Immature natural killer cell (primary cell): ENCODE results near the gene VWC2. TPM values are rescaled to one million over a fixed set of nuclear protein-coding genes. Genes with fewer than 3 reads are reported as not detected.

ENCODE experiments used
- DNase-seq, 3 donors: peaks; one replicate each; pipeline ENCODE4 v3.0.0; 2022; ENCODE audit warnings: mixed read lengths in 1 of 3
- H3K27ac Mint-ChIP-seq, 6 donors: one replicate each; pipeline ENCODE4 v1.8.0; 2020; ENCODE audit warnings: mixed read lengths in 6 of 6, mild to moderate bottlenecking in 5 of 6, inconsistent platforms in 4 of 6, moderate library complexity in 3 of 6
- H3K27me3 Mint-ChIP-seq, 3 donors: one replicate each; pipeline ENCODE4 v1.8.0; 2020 to 2021; ENCODE audit warnings: low read depth in 3 of 3, mild to moderate bottlenecking in 3 of 3, mixed read lengths in 3 of 3, moderate library complexity in 3 of 3, inconsistent platforms in 1 of 3
- H3K36me3 Mint-ChIP-seq, 3 donors: one replicate each; pipeline ENCODE4 v1.8.0; 2020; ENCODE audit warnings: mixed read lengths in 3 of 3, inconsistent platforms in 2 of 3, mild to moderate bottlenecking in 2 of 3
- H3K4me1 Mint-ChIP-seq, 2 donors: one replicate each; pipeline ENCODE4 v1.8.0; 2020; ENCODE audit warnings: inconsistent platforms in 2 of 2, mild to moderate bottlenecking in 2 of 2, mixed read lengths in 2 of 2, moderate library complexity in 1 of 2
- H3K4me3 Mint-ChIP-seq, 5 donors: one replicate each; pipeline ENCODE4 v1.8.0; 2020; ENCODE audit warnings: mild to moderate bottlenecking in 5 of 5, mixed read lengths in 5 of 5, inconsistent platforms in 3 of 5, moderate library complexity in 3 of 5
- H3K9me3 Mint-ChIP-seq, 6 donors: one replicate each; pipeline ENCODE4 v1.8.0; 2020; ENCODE audit warnings: mild to moderate bottlenecking in 6 of 6, mixed read lengths in 6 of 6, inconsistent platforms in 4 of 6, moderate library complexity in 3 of 6
- polyA plus RNA-seq, 3 donors: library from polyadenylated mRNA; unstranded; fragments of 300-500 nt; fragmentation: Illumina TruSeq; gene quantifications; one replicate each; pipeline ENCODE4 v1.2.3, GENCODE V29; 2021

Gene VWC2
- not detected for polyA plus RNA-seq

DNA sequence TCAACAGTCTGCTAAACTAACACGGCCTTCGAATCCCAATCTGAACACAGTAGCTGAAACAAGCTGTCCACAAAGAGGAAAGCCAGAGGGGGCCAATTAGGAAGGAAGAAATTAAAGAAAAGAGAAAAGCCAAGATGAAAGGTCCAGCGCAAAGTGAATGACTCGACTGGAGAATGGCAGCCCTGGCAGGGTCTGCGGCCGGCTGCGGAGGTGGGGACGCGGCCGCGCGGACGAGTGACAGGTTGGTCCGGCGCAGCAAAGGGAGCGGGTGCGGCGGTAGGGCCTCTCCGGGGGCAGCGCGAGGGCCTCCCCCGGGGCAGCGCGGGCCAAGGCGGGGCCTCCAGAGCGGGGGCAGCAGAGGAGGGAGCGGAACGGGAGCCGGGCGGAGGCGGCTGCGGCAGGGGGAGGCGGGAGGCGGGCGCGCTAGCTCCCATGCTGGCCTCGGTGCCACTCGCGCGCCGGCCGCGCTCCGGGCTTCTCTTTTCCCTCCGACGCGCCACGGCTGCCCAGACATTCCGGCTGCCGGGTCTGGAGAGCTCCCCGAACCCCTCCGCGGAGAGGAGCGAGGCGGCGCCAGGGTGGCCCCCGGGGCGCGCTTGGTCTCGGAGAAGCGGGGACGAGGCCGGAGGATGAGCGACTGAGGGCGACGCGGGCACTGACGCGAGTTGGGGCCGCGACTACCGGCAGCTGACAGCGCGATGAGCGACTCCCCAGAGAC, at the start of gene VWC2:
VWC2 (plus strand) TSS at position 421 of the 718 bp plus-strand sequence. CDS start 1,798 bp downstream, outside the sequence.
- Mint-ChIP-seq H3K9me3 (peaks cover 6 to 25% (median 12%) of the 10 kb centered on the region in 6 donors), H3K27me3 (peaks cover 12 to 23% (median 16%) of the 10 kb centered on the region in 3 donors), H3K27ac (no peak within 1 kb of the TSS), H3K36me3 (peaks cover 3 to 4% (median 3%) of the 10 kb centered on the region in 3 donors), H3K4me1 (peaks cover 0 to 1% of the 10 kb centered on the region in 2 donors), H3K4me3 (peak within 1 kb of the TSS in 1 of 5 donors; percentile 57)
- DNase-seq = no peak

DNA sequence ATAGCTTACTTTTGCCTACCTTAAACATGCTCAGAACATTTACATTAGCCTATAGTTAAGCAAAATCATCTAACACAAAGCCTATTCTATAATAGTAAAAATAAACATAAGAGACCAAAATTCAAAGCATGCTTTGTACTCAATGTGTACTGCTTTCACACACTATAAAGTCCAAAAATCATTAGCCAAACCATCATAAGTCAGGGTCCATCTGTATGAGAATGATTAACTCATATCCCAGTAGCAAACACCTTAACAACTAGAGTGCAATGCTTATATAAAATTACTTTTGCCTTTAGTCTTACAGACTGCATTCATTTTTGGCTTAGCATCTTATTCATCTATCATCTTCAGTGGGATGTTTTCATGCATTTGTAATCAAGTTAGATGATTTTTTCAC, 49.4 kb upstream of the VWC2 start:
- Mint-ChIP-seq H3K4me3 (no peak overlapping the region), H3K27ac (no peak overlapping the region), H3K27me3 (no peaks in the 10 kb centered on the region), H3K9me3 (peaks cover 2 to 28% (median 11%) of the 10 kb centered on the region in 6 donors), H3K4me1 (no peaks in the 10 kb centered on the region), H3K36me3 (no peaks in the 10 kb centered on the region)
- no peak for DNase-seq

DNA sequence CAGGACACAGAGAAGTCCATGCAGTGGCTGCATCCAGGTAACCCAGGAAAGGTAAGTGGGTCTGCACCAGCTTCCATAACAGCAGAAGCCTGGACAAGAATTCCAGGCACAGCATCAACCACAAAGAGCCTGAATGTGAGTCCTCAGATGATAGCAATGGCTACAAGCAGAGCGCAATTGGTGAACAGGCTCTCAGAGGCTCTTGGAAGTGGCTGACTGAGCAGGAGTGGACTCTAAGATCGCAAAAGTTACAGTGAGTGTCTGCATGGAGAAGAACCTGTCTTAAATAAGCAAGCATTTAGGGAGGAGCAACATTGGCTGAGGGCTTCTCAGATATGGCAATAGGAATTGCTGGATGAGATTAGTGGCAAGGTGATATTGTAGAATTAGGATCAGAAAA, 41.6 kb upstream of the VWC2 start:
- peaks cover under 1 to 31% (median 11%) of the 10 kb centered on the region in 6 donors for H3K9me3 Mint-ChIP-seq
- no peak overlapping the region for H3K4me3 Mint-ChIP-seq
- no peak overlapping the region for H3K27ac Mint-ChIP-seq
- no peaks in the 10 kb centered on the region for H3K36me3 Mint-ChIP-seq
- H3K27me3 Mint-ChIP-seq = no peaks in the 10 kb centered on the region
- no peak for DNase-seq
- H3K4me1 Mint-ChIP-seq = no peaks in the 10 kb centered on the region

DNA sequence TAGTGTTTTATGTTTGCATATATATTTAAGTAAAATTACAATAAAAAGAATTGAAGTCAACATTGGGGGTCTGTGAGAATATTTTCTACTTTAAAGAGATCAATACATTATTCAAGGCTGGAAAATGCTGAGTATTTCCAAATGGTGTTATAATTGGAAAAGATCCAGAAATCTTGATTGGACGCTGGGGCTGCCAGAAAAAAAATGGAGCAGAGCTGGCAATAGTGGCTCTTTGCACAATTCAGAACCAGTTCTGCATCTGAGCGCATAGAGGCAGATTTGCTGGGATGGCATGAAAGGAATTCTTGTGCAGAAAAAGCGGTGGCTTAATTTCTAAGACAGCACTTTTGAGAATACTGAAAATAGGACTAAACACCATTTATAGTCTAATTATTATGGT, 10.8 kb upstream of the VWC2 start:
- Mint-ChIP-seq H3K9me3 (peaks cover 0 to 4% (median 2%) of the 10 kb centered on the region in 6 donors), H3K4me1 (no peaks in the 10 kb centered on the region), H3K27me3 (peaks cover 0 to 7% (median 3%) of the 10 kb centered on the region in 3 donors), H3K36me3 (no peaks in the 10 kb centered on the region), H3K27ac (no peak overlapping the region), H3K4me3 (no peak overlapping the region)
- no peak for DNase-seq

DNA sequence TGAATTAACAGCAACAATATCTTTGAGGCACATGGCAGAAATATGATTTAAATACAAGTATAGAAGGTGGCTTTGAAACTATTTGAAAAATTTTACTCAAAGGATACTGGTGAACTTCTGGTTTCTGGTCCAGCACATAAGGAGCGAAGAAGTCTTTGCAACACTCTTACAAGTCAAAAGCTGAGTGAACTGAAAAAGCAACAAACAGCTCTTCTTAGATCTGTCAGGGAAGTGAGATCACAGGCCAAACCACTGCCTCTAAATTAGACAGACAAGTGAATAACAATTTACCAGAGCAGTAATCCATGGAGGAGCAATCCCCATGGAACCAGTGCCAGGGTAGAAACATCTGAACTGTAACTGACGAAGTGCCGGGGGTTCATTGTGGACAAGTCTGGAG, 9.6 kb upstream of the VWC2 start:
- peaks cover 0 to 9% (median 5%) of the 10 kb centered on the region in 3 donors for H3K27me3 Mint-ChIP-seq
- H3K4me3 Mint-ChIP-seq = no peak overlapping the region
- no peak for DNase-seq
- no peaks in the 10 kb centered on the region for H3K36me3 Mint-ChIP-seq
- H3K4me1 Mint-ChIP-seq = no peaks in the 10 kb centered on the region
- H3K27ac Mint-ChIP-seq = no peak overlapping the region
- H3K9me3 Mint-ChIP-seq = peaks cover 0 to 4% (median 2%) of the 10 kb centered on the region in 6 donors

DNA sequence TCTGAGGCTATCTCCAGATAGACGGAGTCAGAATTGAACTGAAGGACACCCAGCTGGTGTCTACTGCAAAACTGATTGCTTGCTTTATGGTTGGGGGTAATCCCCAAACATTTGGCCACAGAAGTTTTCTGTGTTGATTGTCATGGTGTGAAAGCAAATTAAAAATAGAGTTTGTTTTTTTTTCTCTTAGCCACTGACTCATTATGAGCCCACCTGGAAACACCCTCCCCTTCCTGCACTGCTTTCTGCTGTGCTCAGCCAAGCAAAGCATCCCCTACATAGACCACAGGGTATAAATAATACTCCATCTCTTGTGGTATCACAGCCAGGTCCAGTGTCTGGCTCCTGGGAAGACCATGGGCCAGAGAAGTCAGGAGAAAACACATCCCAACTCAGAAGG, 6.5 kb upstream of the VWC2 start:
- Mint-ChIP-seq H3K4me1 (no peaks in the 10 kb centered on the region), H3K4me3 (no peak overlapping the region), H3K27ac (no peak overlapping the region), H3K9me3 (peaks cover 2 to 18% (median 6%) of the 10 kb centered on the region in 6 donors), H3K36me3 (no peaks in the 10 kb centered on the region), H3K27me3 (peaks cover 4 to 10% (median 6%) of the 10 kb centered on the region in 3 donors)
- no peak for DNase-seq

DNA sequence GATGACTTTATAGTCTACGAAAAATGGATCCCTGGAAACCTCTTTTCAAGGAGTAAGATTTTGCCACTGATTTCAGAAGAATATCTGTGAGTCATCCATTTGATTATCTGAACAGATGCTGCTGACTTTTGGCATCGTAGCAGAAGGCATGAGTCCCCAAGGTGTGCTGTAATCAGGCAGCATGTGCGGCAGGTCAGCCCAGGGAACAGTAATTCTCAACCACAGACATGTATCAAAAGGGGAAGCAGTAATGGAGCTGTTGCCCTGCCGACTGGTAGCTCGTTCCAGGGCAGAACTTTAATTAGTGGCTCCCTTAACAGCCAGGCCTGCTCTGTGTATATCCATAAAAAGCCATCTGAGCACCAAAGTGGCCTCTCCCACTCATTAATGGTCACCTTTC, 5.7 kb upstream of the VWC2 start:
- peaks cover 2 to 19% (median 8%) of the 10 kb centered on the region in 6 donors for H3K9me3 Mint-ChIP-seq
- peaks cover 4 to 13% (median 12%) of the 10 kb centered on the region in 3 donors for H3K27me3 Mint-ChIP-seq

DNA sequence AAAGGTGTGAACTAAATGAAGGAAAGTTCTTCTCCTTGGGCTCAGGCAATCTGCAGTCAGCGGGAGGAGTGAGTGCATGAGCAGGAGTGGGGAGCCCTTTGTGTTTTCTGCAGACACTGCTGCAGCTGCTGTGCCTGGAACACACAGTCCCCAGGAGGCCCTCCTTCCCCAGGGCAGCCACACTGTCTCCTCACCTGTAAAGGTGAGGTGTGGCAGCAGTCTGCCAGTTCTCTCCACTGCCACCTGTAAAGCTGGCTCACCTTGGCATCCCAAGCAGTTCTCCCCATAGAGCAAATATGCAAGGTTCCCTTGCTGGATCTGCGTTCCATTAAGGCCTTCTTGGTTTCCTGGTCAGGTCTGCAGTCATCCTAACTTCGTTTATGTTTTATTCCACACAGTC, 5.2 kb upstream of the VWC2 start:
- H3K4me3 Mint-ChIP-seq = no peak overlapping the region
- no peak overlapping the region for H3K27ac Mint-ChIP-seq
- no peak for DNase-seq
- peaks cover 7 to 18% (median 17%) of the 10 kb centered on the region in 3 donors for H3K27me3 Mint-ChIP-seq
- peaks cover 0 to 1% of the 10 kb centered on the region in 2 donors for H3K4me1 Mint-ChIP-seq
- H3K9me3 Mint-ChIP-seq = peaks cover 5 to 24% (median 13%) of the 10 kb centered on the region in 6 donors
- peaks cover 0 to 4% (median 3%) of the 10 kb centered on the region in 3 donors for H3K36me3 Mint-ChIP-seq

More for the DNA sequence above, 5.7 kb upstream of the VWC2 start:
- Mint-ChIP-seq H3K27ac (no peak overlapping the region), H3K4me3 (no peak overlapping the region), H3K36me3 (peaks cover 0 to under 1% (median 0%) of the 10 kb centered on the region in 3 donors), H3K4me1 (no peaks in the 10 kb centered on the region)
- no peak for DNase-seq

DNA sequence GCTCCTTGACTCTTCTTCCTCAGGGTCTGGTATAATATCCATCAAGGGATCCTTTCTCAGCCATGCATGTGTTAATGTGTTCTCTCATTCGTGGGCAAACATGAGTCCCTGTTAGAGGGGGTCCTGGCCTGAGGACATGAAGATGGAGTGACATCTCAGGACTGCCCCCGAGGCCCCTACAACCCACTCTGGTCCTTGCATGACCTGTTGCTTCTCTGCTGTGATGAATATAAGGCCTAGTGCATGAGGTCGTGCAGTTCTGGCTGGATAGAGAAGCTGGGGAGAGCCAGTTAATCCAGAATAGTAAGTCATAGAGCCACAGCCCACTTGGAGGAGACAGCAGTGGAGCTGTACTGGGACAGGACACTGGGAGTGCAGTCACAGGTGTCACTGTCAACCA, 4.6 kb upstream of the VWC2 start:
- Mint-ChIP-seq H3K27ac (no peak overlapping the region), H3K9me3 (peaks cover 5 to 24% (median 11%) of the 10 kb centered on the region in 6 donors), H3K27me3 (peaks cover 7 to 18% (median 17%) of the 10 kb centered on the region in 3 donors), H3K4me3 (no peak overlapping the region), H3K36me3 (peaks cover 0 to 4% (median 3%) of the 10 kb centered on the region in 3 donors), H3K4me1 (peaks cover 0 to 1% of the 10 kb centered on the region in 2 donors)
- DNase-seq = no peak

DNA sequence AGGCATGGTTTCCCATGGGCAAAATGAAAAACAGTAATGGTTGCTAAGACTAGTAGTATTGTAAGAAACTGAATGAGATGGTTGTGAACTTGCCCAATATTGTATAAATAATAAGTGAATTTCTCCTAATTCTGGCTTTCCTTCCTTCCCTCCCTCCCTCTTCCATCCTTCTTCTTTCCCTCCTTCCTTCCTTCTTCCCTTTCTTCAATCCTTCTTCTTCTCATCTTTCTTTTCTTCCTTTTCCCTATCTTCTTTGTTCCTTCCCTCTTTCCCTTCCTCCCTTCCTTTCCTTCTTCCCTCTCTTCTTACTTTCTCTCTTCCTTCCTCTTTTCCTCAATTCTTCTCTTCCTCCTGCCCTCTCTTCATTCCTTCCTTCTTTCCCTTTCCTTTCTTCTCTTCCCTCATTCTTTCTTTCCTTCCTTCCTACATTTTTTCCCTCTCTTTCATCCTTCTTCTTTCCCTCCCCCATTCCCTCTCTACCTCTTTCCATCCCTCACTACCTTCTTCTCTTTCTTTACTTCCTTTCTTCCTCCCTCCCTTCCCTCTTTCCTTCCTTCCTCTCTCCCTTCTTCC, 4.1 kb upstream of the VWC2 start:
- Mint-ChIP-seq H3K27me3 (peaks cover 7 to 18% (median 17%) of the 10 kb centered on the region in 3 donors), H3K27ac (peak overlapping the region in 1 of 6 donors; percentile 72), H3K4me1 (peaks cover 0 to 1% of the 10 kb centered on the region in 2 donors)

DNA sequence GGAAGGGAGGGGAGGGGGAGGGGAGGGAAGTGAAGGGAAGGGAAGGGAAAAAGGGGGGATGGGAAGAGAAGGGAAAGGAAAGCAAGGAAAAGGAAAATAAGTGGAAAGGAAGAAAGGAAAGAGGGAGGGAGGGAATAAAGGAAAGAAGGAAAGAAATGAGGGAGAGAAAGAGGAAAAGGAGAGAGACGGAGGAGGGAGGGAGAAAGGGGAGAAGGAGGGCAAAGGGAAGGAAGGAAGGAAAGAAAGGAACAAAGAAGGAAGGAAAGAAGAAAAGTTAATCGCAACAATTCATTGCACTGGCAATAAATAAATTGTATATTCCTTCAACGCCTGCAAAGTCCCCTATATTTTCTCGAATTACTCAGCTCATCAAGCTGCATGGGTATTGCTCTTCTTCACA, 2.6 kb upstream of the VWC2 start:
- Mint-ChIP-seq H3K4me1 (peaks cover 0 to 1% of the 10 kb centered on the region in 2 donors), H3K27ac (no peak overlapping the region), H3K27me3 (peaks cover 7 to 18% (median 16%) of the 10 kb centered on the region in 3 donors), H3K4me3 (no peak overlapping the region), H3K9me3 (peaks cover 5 to 21% (median 12%) of the 10 kb centered on the region in 6 donors), H3K36me3 (peaks cover 0 to 4% (median 3%) of the 10 kb centered on the region in 3 donors)
- DNase-seq = no peak

More for the DNA sequence above, 4.1 kb upstream of the VWC2 start:
- H3K36me3 Mint-ChIP-seq = peaks cover 0 to 4% (median 3%) of the 10 kb centered on the region in 3 donors
- H3K4me3 Mint-ChIP-seq = no peak overlapping the region
- DNase-seq = no peak
- H3K9me3 Mint-ChIP-seq = peaks cover 5 to 21% (median 10%) of the 10 kb centered on the region in 6 donors

DNA sequence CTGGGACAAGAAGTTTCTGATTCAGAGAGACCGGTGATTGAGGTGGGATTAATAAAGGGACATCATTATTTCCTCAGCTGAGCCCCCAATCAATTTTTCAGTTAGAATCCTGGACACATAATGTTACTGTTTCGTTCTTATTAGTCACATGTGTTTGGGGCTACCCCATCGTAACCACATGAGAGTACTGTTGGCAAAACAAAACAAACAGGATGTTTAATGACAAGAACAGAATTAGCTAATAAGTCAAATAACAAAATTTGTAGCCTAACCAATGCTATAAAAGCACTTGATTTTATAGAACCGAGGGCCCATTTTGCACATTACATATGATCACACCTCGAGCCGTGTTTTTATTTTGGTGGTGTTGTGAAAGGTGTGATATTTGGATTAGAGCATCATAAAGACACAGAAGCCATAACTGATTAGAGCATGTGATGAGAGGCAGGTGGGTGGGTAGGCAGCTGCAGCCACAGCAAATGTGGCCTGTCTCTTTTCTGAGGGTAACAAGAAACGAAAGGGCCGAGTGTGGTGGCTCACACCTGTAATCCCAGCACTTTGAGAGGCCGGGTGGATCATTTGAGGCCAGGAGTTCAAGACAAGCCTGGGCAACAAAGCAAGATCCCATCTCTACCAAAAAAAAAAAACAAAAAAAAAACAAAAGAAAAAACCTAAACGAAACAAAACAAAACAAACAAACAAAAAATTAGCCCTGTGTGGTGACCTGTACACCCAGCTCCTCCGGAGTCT, 1.8 kb upstream of the VWC2 start:
- Mint-ChIP-seq H3K4me3 (no peak overlapping the region), H3K27me3 (peaks cover 10 to 19% (median 16%) of the 10 kb centered on the region in 3 donors), H3K36me3 (peaks cover 2 to 4% (median 3%) of the 10 kb centered on the region in 3 donors), H3K9me3 (peaks cover 7 to 21% (median 12%) of the 10 kb centered on the region in 6 donors), H3K4me1 (peaks cover 0 to 1% of the 10 kb centered on the region in 2 donors), H3K27ac (no peak overlapping the region)
- no peak for DNase-seq

DNA sequence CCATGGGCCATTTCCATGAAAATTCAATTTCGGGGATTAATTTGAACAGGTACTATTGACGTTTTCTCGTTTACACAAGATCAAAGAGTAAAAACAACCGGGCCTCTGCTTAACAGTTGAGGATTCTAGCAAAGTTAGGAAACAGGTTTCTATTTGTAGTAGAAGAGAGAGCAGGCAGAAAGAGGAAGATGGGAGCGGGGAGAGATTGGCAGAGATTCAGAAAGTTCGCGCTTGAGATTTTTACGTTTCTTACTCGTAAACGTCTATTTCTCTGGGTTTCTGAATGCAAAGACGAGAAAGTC, 571 bp upstream of the VWC2 start:
- peaks cover 3 to 4% (median 3%) of the 10 kb centered on the region in 3 donors for H3K36me3 Mint-ChIP-seq
- DNase-seq = no peak
- H3K4me3 Mint-ChIP-seq = peak overlapping the region in 1 of 5 donors; percentile 57
- H3K9me3 Mint-ChIP-seq = peaks cover 6 to 25% (median 12%) of the 10 kb centered on the region in 6 donors
- no peak overlapping the region for H3K27ac Mint-ChIP-seq
- peaks cover 0 to 1% of the 10 kb centered on the region in 2 donors for H3K4me1 Mint-ChIP-seq
- peaks cover 12 to 20% (median 16%) of the 10 kb centered on the region in 3 donors for H3K27me3 Mint-ChIP-seq
